HepG2 (cell line): ENCODE data around the gene MXRA8. TPM values are rescaled to one million over a fixed set of nuclear protein-coding genes. Genes with fewer than 3 reads are reported as not detected.
A peak's percentile ranks its signal among the peaks of the same experiment; 100 is the strongest.

Source experiments
- AKAP8 ChIP-seq: sonication (generic); formaldehyde crosslinking; IDR thresholded peaks from 2 replicates; pipeline ENCODE4 v1.5.1; 2020; ENCODE audit warnings: mild to moderate bottlenecking, missing genetic modification reagents
- CSRNP1 ChIP-seq: sonication (generic); formaldehyde crosslinking; IDR thresholded peaks from 2 replicates; pipeline ENCODE4 v1.8.1; 2023; ENCODE audit warnings: mild to moderate bottlenecking, missing genetic modification reagents
- KAT7 ChIP-seq: IDR thresholded peaks from 2 replicates; pipeline ENCODE4 v1.6.1; 2018; ENCODE audit warnings: borderline replicate concordance, missing compliant biosample characterization
- KAT8 ChIP-seq: IDR thresholded peaks from 2 replicates; pipeline ENCODE4 v1.6.1; 2016; ENCODE audit warnings: missing genetic modification reagents, missing compliant biosample characterization
- KLF9 ChIP-seq: IDR thresholded peaks from 2 replicates; pipeline ENCODE4 v1.6.1; 2016; ENCODE audit warnings: low read depth
- MTA3 ChIP-seq: sonication (generic); formaldehyde crosslinking; IDR thresholded peaks from 2 replicates; pipeline ENCODE4 v1.4.0; 2020; ENCODE audit warnings: missing genetic modification reagents
- NFE2L2 ChIP-seq: fragments of 150-350 bp; IDR thresholded peaks from 2 replicates; pipeline ENCODE4 v1.6.1; 2014; ENCODE audit warnings: low read length
- PRDM15 ChIP-seq: sonication (generic); formaldehyde crosslinking; IDR thresholded peaks from 2 replicates; pipeline ENCODE4 v1.4.0; 2020; ENCODE audit warnings: missing genetic modification reagents
- STAG1 ChIP-seq: sonication (generic); formaldehyde crosslinking; IDR thresholded peaks from 2 replicates; pipeline ENCODE4 v1.4.0; 2020; ENCODE audit warnings: missing genetic modification reagents
- YEATS2 ChIP-seq: sonication (generic); formaldehyde crosslinking; IDR thresholded peaks from 2 replicates; pipeline ENCODE4 v1.4.0; 2020; ENCODE audit warnings: missing genetic modification reagents, borderline replicate concordance
- ZBTB38 ChIP-seq: sonication (generic); formaldehyde crosslinking; IDR thresholded peaks from 2 replicates; pipeline ENCODE4 v1.5.1; 2020; ENCODE audit warnings: mild to moderate bottlenecking, missing genetic modification reagents
- ZNF205 ChIP-seq: IDR thresholded peaks from 2 replicates; pipeline ENCODE4 v1.6.1; 2018; ENCODE audit warnings: missing biosample characterization, missing genetic modification reagents
- ZNF33A ChIP-seq: sonication (generic); formaldehyde crosslinking; IDR thresholded peaks from 2 replicates; pipeline ENCODE4 v1.5.1; 2020; ENCODE audit warnings: missing genetic modification reagents, mild to moderate bottlenecking, moderate library complexity, borderline replicate concordance
- ZNF687 ChIP-seq: sonication (generic); formaldehyde crosslinking; IDR thresholded peaks from 2 replicates; pipeline ENCODE4 v1.5.1; 2020; ENCODE audit warnings: mild to moderate bottlenecking, missing genetic modification reagents, moderate library complexity
- polyA plus RNA-seq, 8 experiments: library from polyadenylated mRNA; depleted of rRNA in 3 of 8; stranded (reverse) in 7 of 8; unstranded in 1 of 8; fragments of >200 nt; fragmentation: Illumina TruSeq in 4 of 8; extraction: Trizol in 4 of 8; gene quantifications; 2 replicates each; pipeline versions ENCODE4 v1.2.1 to v1.2.3, GENCODE V29; 2011 to 2016; ENCODE audit warnings: low read depth in 4 of 8, missing spikeins in 1 of 8, mixed read lengths in 1 of 8; ENCODE audit not compliant: insufficient read depth in 1 of 8
- total RNA-seq, 5 experiments: library from RNA; depleted of rRNA; stranded (reverse); fragments of >200 nt; fragmentation: Illumina TruSeq; extraction: Trizol; gene quantifications; 2 replicates each; pipeline ENCODE4 v1.2.3, GENCODE V29; 2016; ENCODE audit warnings: low read depth in 1 of 5

Gene MXRA8
- total and polyA plus RNA-seq, 2 of the 13 experiments (the other 11 are each of a cell fraction or from before 2014, with no cell fraction given) = 19.8 to 44.8 TPM

- TF ChIP-seq PRDM15 (CRISPR knock-in tag) (0 out of 2 replicates have a peak, but pooled peaks have one; percentile 3), ZBTB38 (CRISPR knock-in tag) (peak; percentile 75; the same call in 1 of the 2 replicates), AKAP8 (CRISPR knock-in tag) (no peak; the same call in 1 of the 2 replicates), CSRNP1 (peak; percentile 44; the same call in 1 of the 2 replicates), KAT7 (CRISPR knock-in tag) (peak; percentile 63; the same call in 1 of the 2 replicates), ZNF205 (CRISPR knock-in tag) (no peak; the same call in 1 of the 2 replicates), ZNF33A (CRISPR knock-in tag) (no peak; the same call in 1 of the 2 replicates), NFE2L2 (no peak), STAG1 (CRISPR knock-in tag) (no peak; the same call in 1 of the 2 replicates), MTA3 (no peak), KAT8 (CRISPR knock-in tag) (peak; percentile 95), ZNF687 (CRISPR knock-in tag) (peak; percentile 80), YEATS2 (peak; percentile 90), KLF9 (CRISPR knock-in tag) (no peak)
Observed at GRCh38 chr1:1399187-1399871, 41.0 kb upstream of the MXRA8 start, which contains the start of gene CCNL2 (continued).
